ENCODE results near the gene TUBB4B.
A peak's percentile ranks its signal among the peaks of the same experiment; 100 is the strongest.

The TUBB4B gene

DNA sequence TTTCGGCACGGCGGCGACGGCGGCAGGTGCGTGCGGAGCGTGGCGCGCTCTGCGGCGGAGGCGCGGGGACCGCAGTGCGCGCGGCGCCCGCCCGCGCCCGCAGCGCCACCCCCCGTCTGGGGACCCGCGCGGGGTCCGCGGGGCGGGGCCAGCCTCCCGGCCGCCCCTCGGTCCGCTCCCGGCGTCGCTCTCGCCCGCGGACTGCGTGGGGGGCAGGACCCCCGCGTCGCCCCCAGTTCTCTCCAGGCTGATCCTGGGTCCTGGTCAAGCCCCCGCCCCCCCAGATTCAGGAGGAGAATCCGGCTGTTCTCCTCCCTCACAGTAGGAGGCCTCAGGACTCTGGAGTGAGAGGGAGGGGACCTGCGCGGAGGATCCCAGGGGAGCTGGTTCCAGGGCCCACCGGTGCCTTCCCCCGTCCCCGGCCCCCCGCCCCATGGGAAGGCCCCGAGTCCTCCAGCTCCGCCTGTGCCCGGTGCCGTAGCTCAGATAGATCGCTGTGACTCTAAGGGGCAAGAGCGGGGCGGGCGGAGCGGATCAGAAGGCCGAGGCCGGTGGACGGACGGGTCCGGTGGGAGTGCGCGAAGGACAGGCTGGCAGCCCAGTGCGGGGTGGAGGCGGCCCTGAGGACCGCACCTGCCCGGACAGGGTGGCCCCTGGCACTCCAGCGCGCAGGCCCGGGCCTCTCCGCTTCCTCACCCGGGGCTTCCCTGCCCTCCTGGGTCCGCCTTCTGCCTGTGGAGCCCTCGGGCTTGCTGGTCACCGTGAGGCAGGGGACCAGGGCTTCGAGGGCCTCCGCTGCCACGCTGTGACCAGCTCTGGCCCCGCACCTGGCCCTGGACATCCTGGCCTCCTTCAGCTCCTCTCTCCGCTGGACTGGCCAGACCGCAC is 18.7 kb upstream of the TUBB4B start, which contains the start of gene RNF208:
Gene RNF208, minus strand, starts transcription at position 51 of the 888 bp plus-strand sequence. CDS start 1,028 bp downstream, outside the sequence.
- Histone ChIP-seq H3K4me3 (peak within 1 kb of the TSS; percentile 87), H3K27ac (peak within 1 kb of the TSS; percentile 71 to 97)
- DNase-seq (ENCODE audit: low spot score), result no peak
- TF ChIP-seq, protein P1, sequence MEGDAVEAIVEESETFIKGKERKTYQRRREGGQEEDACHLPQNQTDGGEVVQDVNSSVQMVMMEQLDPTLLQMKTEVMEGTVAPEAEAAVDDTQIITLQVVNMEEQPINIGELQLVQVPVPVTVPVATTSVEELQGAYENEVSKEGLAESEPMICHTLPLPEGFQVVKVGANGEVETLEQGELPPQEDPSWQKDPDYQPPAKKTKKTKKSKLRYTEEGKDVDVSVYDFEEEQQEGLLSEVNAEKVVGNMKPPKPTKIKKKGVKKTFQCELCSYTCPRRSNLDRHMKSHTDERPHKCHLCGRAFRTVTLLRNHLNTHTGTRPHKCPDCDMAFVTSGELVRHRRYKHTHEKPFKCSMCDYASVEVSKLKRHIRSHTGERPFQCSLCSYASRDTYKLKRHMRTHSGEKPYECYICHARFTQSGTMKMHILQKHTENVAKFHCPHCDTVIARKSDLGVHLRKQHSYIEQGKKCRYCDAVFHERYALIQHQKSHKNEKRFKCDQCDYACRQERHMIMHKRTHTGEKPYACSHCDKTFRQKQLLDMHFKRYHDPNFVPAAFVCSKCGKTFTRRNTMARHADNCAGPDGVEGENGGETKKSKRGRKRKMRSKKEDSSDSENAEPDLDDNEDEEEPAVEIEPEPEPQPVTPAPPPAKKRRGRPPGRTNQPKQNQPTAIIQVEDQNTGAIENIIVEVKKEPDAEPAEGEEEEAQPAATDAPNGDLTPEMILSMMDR (IDR thresholded peaks at IDR 0.05), result no peak

DNA sequence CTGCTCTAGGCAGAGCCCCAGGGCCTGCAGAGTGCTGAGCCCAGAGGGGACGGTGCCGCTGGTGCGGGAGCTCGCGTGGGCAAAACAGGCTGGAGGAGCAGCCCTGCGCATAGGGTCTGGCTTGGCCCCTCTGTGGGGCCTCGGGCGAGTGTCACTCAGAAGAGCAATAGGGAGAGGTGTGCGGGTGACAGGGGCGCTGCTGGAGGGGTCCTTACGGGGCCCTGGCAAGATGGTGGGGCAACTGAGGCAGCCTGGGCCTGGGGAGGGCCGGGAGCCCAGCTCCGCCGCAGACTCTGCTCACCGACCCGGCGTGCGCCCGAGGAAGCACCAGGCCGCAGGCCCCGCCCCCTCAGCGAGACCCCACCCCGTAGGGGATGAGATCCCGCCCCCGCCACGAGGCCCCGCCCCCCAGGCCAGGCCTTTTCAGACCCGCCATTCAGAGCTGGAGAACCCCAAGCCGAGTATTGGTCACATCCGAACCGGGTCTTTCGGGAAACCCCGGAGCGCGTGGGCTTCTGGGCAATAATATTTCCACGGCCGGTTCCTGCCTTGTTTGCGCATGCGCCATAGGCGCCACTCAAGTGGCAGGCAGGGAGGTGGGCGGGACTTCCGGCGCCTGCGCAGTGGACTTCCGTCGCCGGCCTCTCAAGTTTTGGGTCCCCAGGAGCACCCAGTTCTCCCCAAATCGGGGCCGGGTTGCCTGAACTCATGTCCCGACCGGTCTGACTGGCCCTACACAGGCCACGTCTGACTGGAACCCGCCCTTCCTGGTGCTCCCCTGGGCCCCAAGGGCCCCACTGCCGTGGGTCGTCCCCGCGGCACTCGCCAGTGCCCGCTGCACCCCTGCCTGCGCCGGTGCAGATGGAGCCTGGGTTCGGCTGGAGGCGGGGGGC is 17.8 kb upstream of the TUBB4B start:
- Histone ChIP-seq H3K27ac (peak overlapping the region; percentile 71 to 97), H3K4me3 (peak overlapping the region; percentile 87)
- peak; percentile 99 for DNase-seq (ENCODE audit: low spot score)
- TF ChIP-seq, protein P1 (IDR thresholded peaks at IDR 0.05), result no peak

DNA sequence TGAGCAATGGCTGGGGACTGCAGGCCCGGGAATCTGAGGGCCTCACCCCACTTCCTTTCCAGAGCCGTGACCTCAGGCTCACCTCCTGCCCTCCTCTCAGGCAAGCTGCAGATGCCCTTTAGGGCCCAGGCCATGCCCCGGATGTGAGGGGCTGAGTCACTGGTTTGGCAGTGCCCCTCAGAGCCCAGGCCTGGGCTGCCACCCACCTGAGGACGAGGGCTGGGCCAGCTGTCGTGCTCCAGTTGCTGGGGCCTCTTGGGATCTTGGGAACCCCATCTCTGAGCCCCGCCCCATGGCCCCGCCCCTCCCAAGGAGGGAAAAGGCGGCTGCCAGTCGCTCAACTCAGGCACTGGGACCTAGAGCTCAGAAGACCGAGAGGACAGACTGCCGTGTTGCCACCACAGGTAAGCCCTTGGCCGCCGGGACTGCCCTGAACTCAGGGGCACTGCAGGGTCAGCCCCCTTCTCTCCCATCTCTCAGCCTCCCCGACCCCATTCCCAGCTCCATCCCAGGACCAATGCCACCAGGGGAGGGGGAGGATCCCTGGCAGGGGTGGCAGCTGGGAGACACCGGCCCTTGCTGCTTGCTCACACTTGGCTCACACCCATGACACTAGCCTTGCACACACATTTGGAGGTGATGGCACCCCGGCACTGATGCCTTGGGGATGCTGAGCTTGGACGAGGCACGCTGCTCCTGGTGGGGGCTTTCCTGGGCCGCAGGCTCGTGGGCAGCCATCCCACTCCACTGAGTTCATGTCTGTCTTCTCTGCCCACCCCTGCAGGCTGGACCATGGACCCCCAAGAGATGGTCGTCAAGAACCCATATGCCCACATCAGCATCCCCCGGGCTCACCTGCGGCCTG is 16.0 kb upstream of the TUBB4B start, which contains the start of gene CYSRT1:
Gene CYSRT1, plus strand, starts transcription at position 345 of the 865 bp plus-strand sequence. Its CDS starts 448 bp downstream, at position 793.
- H3K27ac ChIP-seq, result peak within 1 kb of the TSS; percentile 71 to 97
- peak within 1 kb of the TSS; percentile 87 for H3K4me3 ChIP-seq
- TF ChIP-seq, protein P1 (IDR thresholded peaks at IDR 0.05), result no peak
- no peak for DNase-seq (ENCODE audit: low spot score)

DNA sequence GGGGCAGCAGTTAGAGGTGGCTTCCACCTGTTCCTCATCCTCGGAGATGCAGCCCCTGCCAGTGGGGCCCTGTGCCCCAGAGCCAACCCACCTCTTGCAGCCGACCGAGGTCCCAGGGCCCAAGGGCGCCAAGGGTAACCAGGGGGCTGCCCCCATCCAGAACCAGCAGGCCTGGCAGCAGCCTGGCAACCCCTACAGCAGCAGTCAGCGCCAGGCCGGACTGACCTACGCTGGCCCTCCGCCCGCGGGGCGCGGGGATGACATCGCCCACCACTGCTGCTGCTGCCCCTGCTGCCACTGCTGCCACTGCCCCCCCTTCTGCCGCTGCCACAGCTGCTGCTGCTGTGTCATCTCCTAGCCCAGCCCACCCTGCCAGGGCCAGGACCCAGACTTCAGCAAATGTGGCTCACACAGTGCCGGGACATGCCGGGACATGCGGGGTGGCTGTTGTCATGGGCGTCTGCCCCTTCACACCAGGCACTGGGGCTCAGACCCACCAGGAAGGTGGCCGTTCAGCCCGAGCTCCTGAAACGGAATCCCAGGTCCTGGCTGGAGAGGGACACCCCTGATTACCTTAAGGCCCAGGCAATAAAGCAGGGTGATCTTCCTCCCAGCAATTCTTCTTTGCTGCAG is 15.3 kb upstream of the TUBB4B start:
- TF ChIP-seq, protein P1 (IDR thresholded peaks at IDR 0.05), result no peak
- Histone ChIP-seq H3K27ac (no peak overlapping the region), H3K4me3 (no peak overlapping the region)
- no peak for DNase-seq (ENCODE audit: low spot score)

DNA sequence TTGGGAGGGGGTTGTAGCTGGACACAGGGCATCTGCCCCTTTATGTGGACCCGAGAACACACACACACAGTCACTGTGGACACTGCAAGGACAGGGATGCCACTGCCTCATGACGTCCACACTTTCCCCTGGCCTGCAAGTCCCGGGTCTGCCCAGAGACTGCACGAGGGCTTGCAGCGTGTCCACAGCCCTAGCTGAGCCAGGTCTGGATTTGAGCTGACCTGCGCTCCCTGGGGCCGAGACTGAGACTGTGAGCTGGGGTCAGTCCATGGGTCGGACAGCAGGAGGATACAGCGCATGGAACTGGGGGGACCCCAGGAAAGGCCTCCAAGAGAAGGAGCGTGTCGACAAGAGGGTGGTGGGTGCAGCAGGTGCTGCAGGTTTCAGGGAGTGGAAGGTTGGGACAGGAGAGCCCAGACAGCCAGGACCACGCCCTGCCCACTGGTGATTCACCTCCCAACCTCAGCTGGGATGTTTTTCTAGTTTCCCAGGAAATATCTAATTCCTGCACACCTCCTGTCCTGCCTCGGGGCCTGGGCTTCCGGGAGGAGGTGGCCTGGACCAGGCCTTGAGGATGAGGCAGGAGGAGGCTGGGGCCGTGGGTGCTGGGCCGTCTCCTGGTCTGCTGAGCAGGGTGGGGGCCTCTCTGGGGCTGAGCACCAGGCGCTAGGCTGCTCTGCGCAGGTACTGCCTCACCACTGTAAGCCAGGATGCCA is 14.6 kb upstream of the TUBB4B start:
- TF ChIP-seq, protein P1 (IDR thresholded peaks at IDR 0.05), result no peak
- Histone ChIP-seq H3K27ac (no peak overlapping the region), H3K4me3 (no peak overlapping the region)
- DNase-seq (ENCODE audit: low spot score), result no peak

All from coronary artery (tissue), 2 donors.